Activated T-helper 9 cell treated with anti-CD3 and anti-CD28 coated beads, Interleukin-2, amount 50 U/mL, for 16 hours (primary cell): ENCODE results near the gene ATP5MK.
"Not testable (repeated sequence)": the region's sequence is repeated elsewhere in the genome, so short reads cannot be mapped to it uniquely, and the experiment has no call there.

Experiments
- DNase-seq: peaks from one replicate; pipeline ENCODE4 v3.0.0-alpha.2; 2020; ENCODE audit warnings: low read depth

Gene ATP5MK

GRCh38 chr10:103396067-103396788 is at the start of gene ATP5MK, which contains the start of gene PDCD11:
Gene ATP5MK, minus strand, starts transcription at chr10:103396475. Its CDS starts 4,018 bp downstream, at chr10:103392457.
Gene PDCD11, plus strand, starts transcription at chr10:103396626. Its CDS starts 1,801 bp downstream, at chr10:103398427.
- peak; percentile 93 for DNase-seq

GRCh38 chr10:103445366-103445765 is 49.1 kb upstream of the ATP5MK start:
- DNase-seq, result no peak

- no peak for DNase-seq
Observed at GRCh38 chr10:103444478-103444877, 48.2 kb upstream of the ATP5MK start.

GRCh38 chr10:103443475-103444185 is 47.4 kb upstream of the ATP5MK start:
- DNase-seq, result no peak

- no peak for DNase-seq
Observed at GRCh38 chr10:103442031-103442461, 45.8 kb upstream of the ATP5MK start.

- no peak for DNase-seq
Observed at GRCh38 chr10:103441611-103442010, 45.3 kb upstream of the ATP5MK start.

- DNase-seq, result no peak
Observed at GRCh38 chr10:103441206-103441605, 44.9 kb upstream of the ATP5MK start.

- DNase-seq, result no peak
Observed at GRCh38 chr10:103440416-103440815, 44.1 kb upstream of the ATP5MK start.

GRCh38 chr10:103439776-103440175 is 43.5 kb upstream of the ATP5MK start:
- DNase-seq, result no peak

- no peak for DNase-seq
Observed at GRCh38 chr10:103433858-103434257, 37.6 kb upstream of the ATP5MK start.

GRCh38 chr10:103431902-103432301 is 35.6 kb upstream of the ATP5MK start:
- DNase-seq, result no peak

- DNase-seq, result no peak
Observed at GRCh38 chr10:103429647-103430046, 33.4 kb upstream of the ATP5MK start.

- DNase-seq, result no peak
Observed at GRCh38 chr10:103428989-103429643, 32.8 kb upstream of the ATP5MK start.

- DNase-seq, result no peak
Observed at GRCh38 chr10:103427866-103428265, 31.6 kb upstream of the ATP5MK start.

- DNase-seq, result no peak
Observed at GRCh38 chr10:103423748-103424147, 27.5 kb upstream of the ATP5MK start.

- no peak for DNase-seq
Observed at GRCh38 chr10:103419101-103419500, 22.8 kb upstream of the ATP5MK start.

GRCh38 chr10:103417601-103418000 is 21.3 kb upstream of the ATP5MK start:
- no peak for DNase-seq

GRCh38 chr10:103417148-103417469 is 20.8 kb upstream of the ATP5MK start:
- not testable (repeated sequence) for DNase-seq

- no peak for DNase-seq
Observed at GRCh38 chr10:103416436-103417147, 20.3 kb upstream of the ATP5MK start.

- no peak for DNase-seq
Observed at GRCh38 chr10:103415581-103415980, 19.3 kb upstream of the ATP5MK start.

- DNase-seq, result no peak
Observed at GRCh38 chr10:103413564-103413963, 17.3 kb upstream of the ATP5MK start.

- DNase-seq, result no peak
Observed at GRCh38 chr10:103397191-103397825, 1.0 kb upstream of the ATP5MK start.
